PC-3 (cell line): ENCODE results near the gene SFT2D2.

Experiments
- CTCF ChIP-seq: fragments of 300-600 bp; sonication (generic); conservative IDR thresholded peaks from 2 replicates; pipeline ENCODE4 v1.5.1; 2017; ENCODE audit warnings: antibody characterized with exemption, low read depth, mild to moderate bottlenecking, low read length
- EZH2 ChIP-seq: fragments of 300-600 bp; sonication (generic); IDR thresholded peaks from one replicate; pipeline ENCODE4 v1.6.1; 2017; ENCODE audit warnings: antibody characterized with exemption, mild to moderate bottlenecking, low read length; ENCODE audit not compliant: unreplicated experiment
- EZH2phosphoT487 ChIP-seq: fragments of 300-600 bp; sonication (generic); IDR thresholded peaks from 2 replicates; pipeline ENCODE4 v1.6.1; 2018; ENCODE audit warnings: mild to moderate bottlenecking, antibody characterized with exemption, low read length, borderline replicate concordance

GRCh38 chr1:168236836-168237611, 11.2 kb downstream of the SFT2D2 start:
- TF ChIP-seq CTCF (no peak), EZH2 (no peak), EZH2phosphoT487 (no peak)
